HepG2 (cell line): ENCODE results near the gene FAM81A. TPM values are rescaled to one million over a fixed set of nuclear protein-coding genes. Genes with fewer than 3 reads are reported as not detected.

Experiments used
- ATAC-seq: fragments of 200-7000 bp; cut with Tn5 transposase; 3 replicates; pipeline ENCODE4 v1.9.1; 2020; ENCODE audit warnings: mild to moderate bottlenecking, moderate library complexity
- BruUV-seq: library from RNA; stranded (reverse); fragments of 400-500 nt; replicated peaks from 2 replicates; lab custom pipeline; 2021; lab: Mats Ljungman, UMichigan
- CTCF ChIA-PET: fragments of 300-600 bp; formaldehyde crosslinking; extraction: SDS; loops from one replicate; lab custom pipeline; 2021; ENCODE audit warnings: low total read pairs, inconsistent platforms, low intra/inter-chr PET ratio; lab: Yijun Ruan, JAX
- POLR2A ChIA-PET: fragments of 350-600 bp; sonication (Branson Sonifier 250); formaldehyde crosslinking; loops from one replicate; lab custom pipeline; 2020; ENCODE audit warnings: antibody characterized with exemption, inconsistent platforms; lab: Yijun Ruan, JAX
- DNase-seq: peaks from one replicate; pipeline ENCODE4 v3.0.0-alpha.2; 2015; ENCODE audit warnings: low spot score
- FAIRE-seq: peaks from 3 replicates; lab custom pipeline; 2011; peaks lifted over from hg19 to GRCh38; lab: Jason Lieb, UNC
- H2AFZ ChIP-seq: one replicate; pipeline ENCODE4 v1.6.1; 2011; ENCODE audit warnings: low read length, inconsistent platforms
- H3K27ac ChIP-seq: fragments of 300-600 bp; 3 replicates; pipeline ENCODE4 v1.8.0; 2011; ENCODE audit warnings: mixed run types, mild to moderate bottlenecking, mixed read lengths, low read length, inconsistent platforms; ENCODE audit not compliant: insufficient read depth; ENCODE audit errors: extremely low read length
- H3K27me3 ChIP-seq, 2 experiments: fragments of 200-600 bp in 1 of 2; 2 replicates in 1 of 2; 3 replicates in 1 of 2; pipeline versions ENCODE4 v1.6.0 to v1.8.0; 2011; ENCODE audit warnings: low read length in 2 of 2, mild to moderate bottlenecking in 2 of 2, moderate library complexity in 2 of 2, inconsistent platforms in 1 of 2; ENCODE audit not compliant: insufficient read depth in 2 of 2, control insufficient read depth in 1 of 2
- H3K36me3 ChIP-seq, 2 experiments: fragments of 200-600 bp in 1 of 2; replicated peaks in 1 of 2; 2 replicates in 1 of 2; 3 replicates in 1 of 2; pipeline versions ENCODE4 v1.5.1 to v1.8.0; 2011; ENCODE audit warnings: low read length in 2 of 2, inconsistent platforms in 1 of 2; ENCODE audit not compliant: insufficient read depth in 2 of 2, control insufficient read depth in 1 of 2
- H3K4me1 ChIP-seq: 2 replicates; pipeline ENCODE4 v1.5.1; 2012; ENCODE audit warnings: low read length, inconsistent platforms; ENCODE audit not compliant: insufficient read depth
- H3K4me2 ChIP-seq: 2 replicates; pipeline ENCODE4 v1.6.0; 2011; ENCODE audit warnings: low read depth, low read length, inconsistent platforms
- H3K4me3 ChIP-seq, 3 experiments: fragments of 200-600 bp in 1 of 3; sonication (generic), shearing (Covaris generic) in 1 of 3; replicated peaks in 1 of 3; 2 replicates each; pipeline ENCODE4 v1.5.1; 2011 to 2016; ENCODE audit warnings: low read length in 3 of 3, inconsistent platforms in 2 of 3, low read depth in 2 of 3, mild to moderate bottlenecking in 2 of 3, control low read depth in 1 of 3, mixed read lengths in 1 of 3; ENCODE audit not compliant: insufficient read depth in 1 of 3
- H3K79me2 ChIP-seq: one replicate; pipeline ENCODE4 v1.6.1; 2011; ENCODE audit warnings: low read length, inconsistent platforms; ENCODE audit not compliant: insufficient read depth
- H3K9ac ChIP-seq: 2 replicates; pipeline ENCODE4 v1.6.0; 2011; ENCODE audit warnings: mild to moderate bottlenecking, low read depth, low read length, inconsistent platforms; ENCODE audit not compliant: insufficient read depth
- H3K9me3 ChIP-seq: 2 replicates; pipeline ENCODE4 v1.5.1; 2012; ENCODE audit warnings: mild to moderate bottlenecking, low read length
- H4K20me1 ChIP-seq: 2 replicates; pipeline ENCODE4 v1.6.0; 2011; ENCODE audit warnings: inconsistent platforms, mild to moderate bottlenecking, low read length, moderate library complexity; ENCODE audit not compliant: insufficient read depth
- CBFB ChIP-seq: sonication (generic); formaldehyde crosslinking; IDR thresholded peaks from 2 replicates; pipeline ENCODE4 v1.4.0; 2020; ENCODE audit warnings: missing genetic modification reagents
- CTCF ChIP-seq: sonication (generic); formaldehyde crosslinking; IDR thresholded peaks from 2 replicates; pipeline ENCODE4 v1.5.0; 2020; ENCODE audit warnings: mild to moderate bottlenecking, missing genetic modification reagents, moderate library complexity
- EP300 ChIP-seq, 3 experiments: sonication (generic) in 1 of 3; formaldehyde crosslinking in 1 of 3; IDR thresholded peaks; 2 replicates each; pipeline versions ENCODE4 v1.5.1 to v1.6.1; 2011 to 2020; ENCODE audit warnings: low read depth in 2 of 3, low read length in 2 of 3, borderline replicate concordance in 1 of 3, improper control_type of control experiment in 1 of 3, mild to moderate bottlenecking in 1 of 3, missing genetic modification reagents in 1 of 3, moderate library complexity in 1 of 3
- ERF ChIP-seq: IDR thresholded peaks from 2 replicates; pipeline ENCODE4 v1.6.1; 2018; ENCODE audit warnings: missing biosample characterization, missing genetic modification reagents
- HMGXB4 ChIP-seq, 2 experiments: sonication (generic) in 1 of 2; formaldehyde crosslinking in 1 of 2; IDR thresholded peaks; 2 replicates each; pipeline versions ENCODE4 v1.4.0 to v1.6.1; 2018 to 2020; ENCODE audit warnings: missing genetic modification reagents in 2 of 2, borderline replicate concordance in 1 of 2, low read depth in 1 of 2, mild to moderate bottlenecking in 1 of 2, missing biosample characterization in 1 of 2
- HOXD1 ChIP-seq: sonication (generic); formaldehyde crosslinking; IDR thresholded peaks from 2 replicates; pipeline ENCODE4 v1.5.0; 2020; ENCODE audit warnings: missing genetic modification reagents
- MATR3 ChIP-seq: sonication (generic); formaldehyde crosslinking; IDR thresholded peaks from 2 replicates; pipeline ENCODE4 v1.4.0; 2020; ENCODE audit warnings: missing genetic modification reagents
- MXI1 ChIP-seq: IDR thresholded peaks from 3 replicates; pipeline ENCODE4 v1.6.1; 2012; ENCODE audit warnings: low read depth, low read length, inconsistent platforms, borderline replicate concordance
- NONO ChIP-seq, 2 experiments: fragments of 450-650 bp in 1 of 2; sonication (generic) in 1 of 2; formaldehyde crosslinking in 1 of 2; IDR thresholded peaks in 1 of 2; conservative IDR thresholded peaks in 1 of 2; 2 replicates each; pipeline versions ENCODE4 v1.6.1 to v1.8.0; 2017 to 2022; ENCODE audit warnings: mild to moderate bottlenecking in 1 of 2, missing genetic modification reagents in 1 of 2, moderate library complexity in 1 of 2
- POLR2AphosphoS2 ChIP-seq: IDR thresholded peaks from 2 replicates; pipeline ENCODE4 v1.6.1; 2011; ENCODE audit warnings: low read depth, low read length, improper control_type of control experiment
- RARA ChIP-seq: IDR thresholded peaks from 2 replicates; pipeline ENCODE4 v1.6.1; 2016; ENCODE audit warnings: missing genetic modification reagents, missing compliant biosample characterization
- STAG1 ChIP-seq: sonication (generic); formaldehyde crosslinking; IDR thresholded peaks from 2 replicates; pipeline ENCODE4 v1.4.0; 2020; ENCODE audit warnings: missing genetic modification reagents
- XRCC5 ChIP-seq: fragments of 200-400 bp; formaldehyde crosslinking; optimal IDR thresholded peaks from 2 replicates; pipeline ENCODE3; 2017; ENCODE audit warnings: mild to moderate bottlenecking, low read length
- ZFP82 ChIP-seq: sonication (generic); formaldehyde crosslinking; IDR thresholded peaks from 2 replicates; pipeline ENCODE4 v1.5.1; 2020; ENCODE audit warnings: mild to moderate bottlenecking, missing genetic modification reagents, borderline replicate concordance
- ZHX1 ChIP-seq: sonication (generic); formaldehyde crosslinking; IDR thresholded peaks from 2 replicates; pipeline ENCODE4 v1.8.1; 2022; ENCODE audit warnings: low read depth, mild to moderate bottlenecking, missing genetic modification reagents
- ZMYM3 ChIP-seq: sonication (generic); formaldehyde crosslinking; IDR thresholded peaks from 2 replicates; pipeline ENCODE4 v1.5.1; 2020; ENCODE audit warnings: mild to moderate bottlenecking, missing genetic modification reagents
- ZNF567 ChIP-seq: sonication (generic); formaldehyde crosslinking; IDR thresholded peaks from 2 replicates; pipeline ENCODE4 v1.8.1; 2023; ENCODE audit warnings: mild to moderate bottlenecking, missing genetic modification reagents, borderline replicate concordance
- ZNF674 ChIP-seq: sonication (generic); formaldehyde crosslinking; IDR thresholded peaks from 2 replicates; pipeline ENCODE4 v1.5.0; 2020; ENCODE audit warnings: low read depth, mild to moderate bottlenecking, missing genetic modification reagents
- WGBS: methylation state at CpG from one replicate; pipeline ENCODE4 v1.1.6; 2017; ENCODE audit warnings: low lambda C conversion rate; 5-methylcytosine and 5-hydroxymethylcytosine counted together
- in situ Hi-C: cut with HindIII; loops from 2 replicates; pipeline ENCODE4 v1.10.0; 2017; ENCODE audit warnings: low pct_unique_long_range_greater_than_20kb; ENCODE audit not compliant: extremely low pct_ligation_motif_present
- intact Hi-C: fragments of 100-400 bp; cut with micrococcal nuclease; formaldehyde crosslinking; loops from one replicate; pipeline ENCODE4 v1.10.0; 2022; ENCODE audit not compliant: unreplicated experiment
- polyA plus RNA-seq, 8 experiments: library from polyadenylated mRNA; depleted of rRNA in 3 of 8; stranded (reverse) in 7 of 8; unstranded in 1 of 8; fragments of >200 nt; fragmentation: Illumina TruSeq in 4 of 8; extraction: Trizol in 4 of 8; gene quantifications; 2 replicates each; pipeline versions ENCODE4 v1.2.1 to v1.2.3, GENCODE V29; 2011 to 2016; ENCODE audit warnings: low read depth in 4 of 8, missing spikeins in 1 of 8, mixed read lengths in 1 of 8; ENCODE audit not compliant: insufficient read depth in 1 of 8
- total RNA-seq, 5 experiments: library from RNA; depleted of rRNA; stranded (reverse); fragments of >200 nt; fragmentation: Illumina TruSeq; extraction: Trizol; gene quantifications; 2 replicates each; pipeline ENCODE4 v1.2.3, GENCODE V29; 2016; ENCODE audit warnings: low read depth in 1 of 5

FAM81A gene
- total and polyA plus RNA-seq, 2 of the 13 experiments (the other 11 are each of a cell fraction or from before 2014, with no cell fraction given): 0.09 TPM; not detected in 1

GRCh38 chr15:59528961-59529402 lies 91.0 kb downstream of the FAM81A start:
- peak; percentile 97 for ATAC-seq
- Histone ChIP-seq H3K4me3 (no peak overlapping the region), H3K9ac (no peak overlapping the region), H4K20me1 (no peaks in the 10 kb centered on the region), H3K4me1 (peaks cover 31% of the 10 kb centered on the region), H3K27me3 (peaks cover 2 to 10% of the 10 kb centered on the region in 2 experiments; a peak in 4 of 5 replicates), H3K4me2 (peak overlapping the region; percentile 41; the same call in 1 of the 2 replicates), H2AFZ (no peak overlapping the region), H3K9me3 (no peaks in the 10 kb centered on the region), H3K27ac (no peak overlapping the region), H3K36me3 (no peaks in the 10 kb centered on the region), H3K79me2 (no peaks in the 10 kb centered on the region)
- intact Hi-C loops (no loop called here), in situ Hi-C loops (no loop called here)
- peak; percentile 76 for DNase-seq
- 11% methylated on average over 8 of the region's 8 CpGs for WGBS
- CTCF ChIA-PET: interaction anchor here (0.8 to 1.7 kb wide), 4 partner anchors 11 to 1301 kb away, joined by 3 to 7 read pairs (median 4); no protein-coding TSS in a partner anchor
- POLR2A ChIA-PET: interaction anchor here (0.7 to 1.7 kb wide), 3 partner anchors 25 to 128 kb away, joined by 3 to 4 read pairs (median 3); partner anchors contain the start of gene GTF2A2
- no TSS peak for BruUV-seq
- peak; percentile 90 for FAIRE-seq
- TF ChIP-seq EP300 (IDR thresholded peaks at IDR 0.05; ENCODE audit: low read depth in 2 of 2, low read length in 2 of 2) (no peak), EP300 (CRISPR knock-in tag; IDR thresholded peaks at IDR 0.05; ENCODE audit: borderline replicate concordance) (no peak), HOXD1 (CRISPR knock-in tag) (no peak), CBFB (CRISPR knock-in tag) (no peak), MXI1 (0 out of 3 replicates have a peak, but pooled peaks have one; percentile 14), ERF (peak; percentile 57; the same call in 1 of the 2 replicates), ZNF674 (CRISPR knock-in tag) (no peak), MATR3 (no peak), RARA (CRISPR knock-in tag) (no peak), HMGXB4 (CRISPR knock-in tag; IDR thresholded peaks at IDR 0.05; ENCODE audit: borderline replicate concordance in 1 of 2, low read depth in 1 of 2) (peak in 1 of 2 experiments; percentile 45; a peak in 1 of 4 replicates), ZHX1 (CRISPR knock-in tag) (no peak), STAG1 (CRISPR knock-in tag) (peak; percentile 90), NONO (IDR thresholded peaks at IDR 0.05) (no peak), NONO (CRISPR knock-in tag; conservative IDR thresholded peaks at IDR 0.05) (no peak), ZMYM3 (no peak), ZFP82 (CRISPR knock-in tag) (no peak), CTCF (CRISPR knock-in tag) (peak; percentile 90), ZNF567 (CRISPR knock-in tag) (no peak), XRCC5 (peak; percentile 58), POLR2AphosphoS2 (no peak)
